ENCODE measurements around the gene CEBPB. TPM values are rescaled to one million over a fixed set of nuclear protein-coding genes. Genes with fewer than 3 reads are reported as not detected.

The CEBPB gene
- total and polyA plus RNA-seq, 4 donors: 19.7 to 61.8 (median 29.2) TPM

GRCh38 chr20:50220894-50221365, 30.3 kb downstream of the CEBPB start:
- no peak for DNase-seq (ENCODE audit: low spot score)
- Histone ChIP-seq H3K9ac (ENCODE audit: low read depth in 1 of 2, low read length in 2 of 2) (no peak overlapping the region), H3K4me3 (ENCODE audit: low read depth in 1 of 3, low read length in 3 of 3) (no peak overlapping the region), H3K27me3 (ENCODE audit: control insufficient read depth in 4 of 4, insufficient read depth in 4 of 4, low read length in 3 of 4) (no peaks in the 10 kb centered on the region), H3K9me3 (ENCODE audit: control insufficient read depth in 4 of 4, low read length in 3 of 4) (no peaks in the 10 kb centered on the region), H3K36me3 (ENCODE audit: control insufficient read depth in 4 of 4, insufficient read depth in 3 of 4, low read depth in 1 of 4, low read length in 3 of 4) (no peaks in the 10 kb centered on the region), H3K4me1 (ENCODE audit: control insufficient read depth in 4 of 4, insufficient read depth in 4 of 4, low read length in 3 of 4) (peaks cover 0 to 5% (median 5%) of the 10 kb centered on the region in 4 donors), H3K27ac (ENCODE audit: low read depth in 1 of 2, low read length in 2 of 2) (peak overlapping the region in 1 of 2 donors; percentile 58)
- WGBS: 79% methylated on average over 13 of the region's 13 CpGs
- TF ChIP-seq ATF3 (IDR thresholded peaks at IDR 0.05): no peak
- TF ChIP-seq ZBTB33 (IDR thresholded peaks at IDR 0.05): no peak
- TF ChIP-seq NR2F2 (IDR thresholded peaks at IDR 0.05): no peak
- TF ChIP-seq SP1 (IDR thresholded peaks at IDR 0.05): no peak
- no peak for TF ChIP-seq CTCF (IDR thresholded peaks at IDR 0.05; ENCODE audit: low read depth, low read length, missing input control)
- no peak for TF ChIP-seq FOXA1 (IDR thresholded peaks at IDR 0.05)
- no peak for TF ChIP-seq MAX (IDR thresholded peaks at IDR 0.05)
- no peak for TF ChIP-seq FOXA2 (IDR thresholded peaks at IDR 0.05)
- no peak for TF ChIP-seq GABPA (IDR thresholded peaks at IDR 0.05 in 1 of 2, conservative IDR thresholded peaks at IDR 0.05 in 1 of 2)
- no peak for TF ChIP-seq EGR1 (IDR thresholded peaks at IDR 0.05; ENCODE audit: low read depth in 2 of 2)
- no peak for TF ChIP-seq REST (IDR thresholded peaks at IDR 0.05)
- TF ChIP-seq HNF4G (IDR thresholded peaks at IDR 0.05): no peak
- TF ChIP-seq JUND (IDR thresholded peaks at IDR 0.05): no peak
- TF ChIP-seq RAD21 (IDR thresholded peaks at IDR 0.05): no peak
- TF ChIP-seq RXRA (IDR thresholded peaks at IDR 0.05): no peak
- no peak for TF ChIP-seq YY1 (IDR thresholded peaks at IDR 0.05)
- no peak for TF ChIP-seq TAF1 (conservative IDR thresholded peaks at IDR 0.05)
- no peak for TF ChIP-seq HNF4A (conservative IDR thresholded peaks at IDR 0.05)

Measured in liver (tissue), 9 donors.